Measurements from ENCODE around the gene TSSK2.

The TSSK2 gene

GRCh38 chr22:19125011-19125410 is 6.1 kb upstream of the TSSK2 start:
- Histone ChIP-seq H3K9ac (ENCODE audit: low read length) (no peak overlapping the region), H3F3A (ENCODE audit: insufficient read depth) (no peaks in the 10 kb centered on the region)

GRCh38 chr22:19125474-19126308 is 5.4 kb upstream of the TSSK2 start:
- Histone ChIP-seq H3K79me2 (ENCODE audit: insufficient read depth, low read length) (peaks cover 9% of the 10 kb centered on the region; the same call in 1 of the 2 replicates), H3K9me2 (replicated peaks; ENCODE audit: insufficient read depth, low read length) (no peaks in the 10 kb centered on the region), H3F3A (ENCODE audit: insufficient read depth) (no peaks in the 10 kb centered on the region), H3K36me3 (ENCODE audit: low read length) (no peaks in the 10 kb centered on the region), H4K20me1 (ENCODE audit: low read depth, low read length) (no peaks in the 10 kb centered on the region), H3K9me3 (ENCODE audit: insufficient read depth, low read length) (no peaks in the 10 kb centered on the region), H3K4me2 (ENCODE audit: low read depth, low read length, poor library complexity, severe bottlenecking) (no peak overlapping the region), H3K4me3 (ENCODE audit: insufficient read depth, low read length, poor library complexity, severe bottlenecking) (no peak overlapping the region), H3K27ac (ENCODE audit: low read depth, low read length) (no peak overlapping the region), H3K27me3 (ENCODE audit: low read length) (no peaks in the 10 kb centered on the region), H3K9ac (ENCODE audit: low read length) (no peak overlapping the region), H2AFZ (ENCODE audit: low read depth, low read length, severe bottlenecking) (no peak overlapping the region)
- TF ChIP-seq EZH2phosphoT487 (conservative IDR thresholded peaks at IDR 0.05; ENCODE audit: low read length) (no peak), CTCF (IDR thresholded peaks at IDR 0.05; ENCODE audit: insufficient read depth, low read length, poor library complexity, severe bottlenecking) (no peak)

More at GRCh38 chr22:19125011-19125410, 6.1 kb upstream of the TSSK2 start:
- no peaks in the 10 kb centered on the region for H3K9me3 ChIP-seq (ENCODE audit: insufficient read depth, low read length)
- no peaks in the 10 kb centered on the region for H3K27me3 ChIP-seq (ENCODE audit: low read length)
- H3K9me2 ChIP-seq (replicated peaks; ENCODE audit: insufficient read depth, low read length): no peaks in the 10 kb centered on the region
- TF ChIP-seq EZH2phosphoT487 (conservative IDR thresholded peaks at IDR 0.05; ENCODE audit: low read length): no peak
- TF ChIP-seq CTCF (IDR thresholded peaks at IDR 0.05; ENCODE audit: insufficient read depth, low read length, poor library complexity, severe bottlenecking): no peak
- H3K27ac ChIP-seq (ENCODE audit: low read depth, low read length): no peak overlapping the region
- H3K4me3 ChIP-seq (ENCODE audit: insufficient read depth, low read length, poor library complexity, severe bottlenecking): no peak overlapping the region
- no peaks in the 10 kb centered on the region for H3K36me3 ChIP-seq (ENCODE audit: low read length)
- H3K79me2 ChIP-seq (ENCODE audit: insufficient read depth, low read length): peaks cover 13% of the 10 kb centered on the region; the same call in 1 of the 2 replicates
- no peak overlapping the region for H2AFZ ChIP-seq (ENCODE audit: low read depth, low read length, severe bottlenecking)
- no peak overlapping the region for H3K4me2 ChIP-seq (ENCODE audit: low read depth, low read length, poor library complexity, severe bottlenecking)
- no peaks in the 10 kb centered on the region for H4K20me1 ChIP-seq (ENCODE audit: low read depth, low read length)

GRCh38 chr22:19126309-19127273 is 4.5 kb upstream of the TSSK2 start:
- Histone ChIP-seq H3K4me3 (ENCODE audit: insufficient read depth, low read length, poor library complexity, severe bottlenecking) (no peak overlapping the region), H3K9me3 (ENCODE audit: insufficient read depth, low read length) (no peaks in the 10 kb centered on the region), H3K9me2 (replicated peaks; ENCODE audit: insufficient read depth, low read length) (no peaks in the 10 kb centered on the region), H3K27ac (ENCODE audit: low read depth, low read length) (no peak overlapping the region), H2AFZ (ENCODE audit: low read depth, low read length, severe bottlenecking) (no peak overlapping the region), H3K4me2 (ENCODE audit: low read depth, low read length, poor library complexity, severe bottlenecking) (no peak overlapping the region), H3F3A (ENCODE audit: insufficient read depth) (no peaks in the 10 kb centered on the region), H4K20me1 (ENCODE audit: low read depth, low read length) (no peaks in the 10 kb centered on the region), H3K27me3 (ENCODE audit: low read length) (no peaks in the 10 kb centered on the region), H3K9ac (ENCODE audit: low read length) (no peak overlapping the region), H3K36me3 (ENCODE audit: low read length) (no peaks in the 10 kb centered on the region), H3K79me2 (ENCODE audit: insufficient read depth, low read length) (peaks cover 1% of the 10 kb centered on the region; the same call in 1 of the 2 replicates)
- no peak for TF ChIP-seq CTCF (IDR thresholded peaks at IDR 0.05; ENCODE audit: insufficient read depth, low read length, poor library complexity, severe bottlenecking)
- no peak for TF ChIP-seq EZH2phosphoT487 (conservative IDR thresholded peaks at IDR 0.05; ENCODE audit: low read length)

Data from SU-DHL-6 (cell line).